Stimulated activated memory B cell treated with anti-CD40 and anti-IgM and Interleukin-4, amounts not matched to agents 10 μg/mL and 1 μg/mL and 100 μg/mL, for 72 hours (primary cell): Measurements from ENCODE around the gene ITGA7.

Source experiments
- ATAC-seq: fragments of 150-1000 bp; cut with Tn5 transposase; 2 replicates; pipeline ENCODE4 v1.10.0; 2021
- H3K27ac Mint-ChIP-seq: one replicate; pipeline ENCODE4 v1.8.0; 2022; ENCODE audit warnings: mild to moderate bottlenecking, mixed read lengths
- H3K27me3 Mint-ChIP-seq: one replicate; pipeline ENCODE4 v1.8.0; 2022; ENCODE audit warnings: mixed read lengths
- H3K36me3 Mint-ChIP-seq: one replicate; pipeline ENCODE4 v1.8.0; 2022; ENCODE audit warnings: mixed read lengths
- H3K4me1 Mint-ChIP-seq: one replicate; pipeline ENCODE4 v1.8.0; 2022; ENCODE audit warnings: mixed read lengths
- H3K4me3 Mint-ChIP-seq: one replicate; pipeline ENCODE4 v1.8.0; 2022; ENCODE audit warnings: mild to moderate bottlenecking, moderate library complexity, mixed read lengths
- H3K9me3 Mint-ChIP-seq: one replicate; pipeline ENCODE4 v1.8.0; 2022; ENCODE audit warnings: mixed read lengths

Gene ITGA7

DNA sequence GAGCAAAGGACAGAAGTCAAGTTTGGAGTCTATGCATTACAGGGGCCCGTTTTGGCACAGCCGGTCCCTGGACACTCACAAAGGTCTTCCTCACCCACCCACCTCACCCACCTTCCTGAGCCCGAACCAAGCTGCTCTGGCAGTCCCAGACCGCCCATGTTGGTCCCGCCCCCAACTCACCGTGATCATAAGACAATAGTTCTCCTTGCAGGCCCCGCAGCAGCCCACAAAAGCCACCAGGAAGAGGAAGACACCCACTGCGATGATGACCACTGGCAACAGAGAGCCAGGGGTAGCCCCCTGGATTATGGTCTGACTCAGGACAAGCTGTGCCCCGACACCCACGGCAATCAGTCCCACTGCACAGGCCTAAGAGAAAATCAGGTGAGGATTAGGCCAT lies 19.3 kb upstream of the ITGA7 start:
- H3K36me3 Mint-ChIP-seq, result peaks cover 15% of the 10 kb centered on the region
- H3K4me3 Mint-ChIP-seq, result peak overlapping the region; percentile 85
- ATAC-seq, result no peak
- no peaks in the 10 kb centered on the region for H3K9me3 Mint-ChIP-seq
- H3K27me3 Mint-ChIP-seq, result no peaks in the 10 kb centered on the region
- H3K27ac Mint-ChIP-seq, result peak overlapping the region; percentile 91
- H3K4me1 Mint-ChIP-seq, result peaks cover 46% of the 10 kb centered on the region

DNA sequence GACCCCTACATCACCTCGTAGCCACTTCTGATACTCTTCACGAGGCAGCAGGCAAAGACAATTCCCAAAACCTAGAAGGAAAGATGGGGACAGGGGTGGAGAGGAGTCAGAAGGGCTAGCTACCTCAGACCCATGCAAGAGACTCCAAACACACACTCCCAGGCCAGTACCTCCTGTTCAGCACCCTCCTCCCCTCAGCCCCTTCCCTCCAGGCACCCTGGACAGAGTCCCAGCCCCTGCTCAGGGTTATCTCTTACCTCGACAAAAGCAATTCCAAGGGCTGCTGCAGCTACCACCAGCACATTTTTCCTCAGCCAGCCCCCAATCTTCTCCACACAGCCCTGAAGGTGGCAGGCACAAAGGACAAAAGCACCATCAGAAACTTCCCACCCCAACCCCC lies 17.9 kb upstream of the ITGA7 start:
- H3K27ac Mint-ChIP-seq, result peak overlapping the region; percentile 28
- ATAC-seq, result no peak

DNA sequence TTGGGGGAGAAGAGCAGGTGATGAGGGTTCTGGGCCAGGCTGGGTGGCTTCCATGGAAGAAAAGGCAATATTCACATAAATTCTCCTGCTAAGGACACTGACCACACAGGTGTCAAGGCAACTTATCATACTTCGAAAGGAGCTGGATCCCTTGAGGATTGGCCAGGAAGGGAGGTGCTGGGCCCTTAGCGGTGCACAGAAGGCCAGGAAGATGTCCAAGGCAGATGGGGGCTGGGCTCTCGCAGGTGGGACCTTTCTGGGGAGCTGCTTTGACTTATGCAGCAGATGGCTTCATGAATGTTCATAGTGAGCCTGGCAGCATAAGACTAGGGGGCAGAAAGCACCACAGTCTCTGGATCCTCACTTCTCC lies 17.2 kb upstream of the ITGA7 start:
- Mint-ChIP-seq H3K27ac (no peak overlapping the region), H3K27me3 (no peaks in the 10 kb centered on the region), H3K36me3 (peaks cover 15% of the 10 kb centered on the region), H3K4me1 (peaks cover 37% of the 10 kb centered on the region), H3K4me3 (no peak overlapping the region), H3K9me3 (no peaks in the 10 kb centered on the region)
- ATAC-seq, result no peak

More for the DNA sequence above, 17.9 kb upstream of the ITGA7 start:
- Mint-ChIP-seq H3K4me3 (no peak overlapping the region), H3K9me3 (no peaks in the 10 kb centered on the region), H3K4me1 (peaks cover 43% of the 10 kb centered on the region), H3K27me3 (no peaks in the 10 kb centered on the region), H3K36me3 (peaks cover 15% of the 10 kb centered on the region)

DNA sequence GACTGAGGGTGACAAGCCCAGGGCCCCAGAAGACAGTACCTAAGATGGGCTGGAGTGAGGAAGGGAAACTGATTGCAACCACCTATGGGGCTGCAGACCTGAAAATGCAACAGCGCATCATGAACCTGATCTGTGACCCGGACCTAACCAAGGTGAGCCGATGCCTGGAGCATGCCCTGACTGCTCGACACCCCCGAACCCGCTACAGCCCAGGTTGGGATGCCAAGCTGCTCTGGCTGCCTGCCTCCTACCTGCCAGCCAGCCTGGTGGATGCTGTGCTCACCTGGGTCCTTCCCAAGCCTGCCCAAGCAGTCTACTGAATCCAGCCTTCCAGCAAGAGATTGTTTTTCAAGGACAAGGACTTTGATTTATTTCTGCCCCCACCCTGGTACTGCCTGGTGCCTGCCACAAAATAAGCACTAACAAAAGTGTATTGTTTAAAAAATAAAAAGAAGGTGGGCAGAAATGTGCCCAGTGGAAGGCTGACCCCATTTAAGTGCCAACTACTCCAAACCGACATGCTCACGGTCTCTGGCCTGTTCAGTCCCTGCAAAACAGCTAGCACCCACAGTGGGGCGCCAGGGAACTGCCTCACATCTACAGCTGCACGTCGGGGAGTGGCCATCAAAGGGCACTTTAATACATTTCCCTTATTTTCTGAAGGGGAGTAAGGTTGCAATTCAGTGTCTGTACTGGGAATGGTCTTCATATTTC lies 16.7 kb upstream of the ITGA7 start:
- peaks cover 15% of the 10 kb centered on the region for H3K36me3 Mint-ChIP-seq
- H3K27me3 Mint-ChIP-seq, result no peaks in the 10 kb centered on the region
- H3K27ac Mint-ChIP-seq, result no peak overlapping the region
- H3K4me3 Mint-ChIP-seq, result no peak overlapping the region
- ATAC-seq, result peak; percentile 38
- H3K9me3 Mint-ChIP-seq, result no peaks in the 10 kb centered on the region
- peaks cover 32% of the 10 kb centered on the region for H3K4me1 Mint-ChIP-seq

DNA sequence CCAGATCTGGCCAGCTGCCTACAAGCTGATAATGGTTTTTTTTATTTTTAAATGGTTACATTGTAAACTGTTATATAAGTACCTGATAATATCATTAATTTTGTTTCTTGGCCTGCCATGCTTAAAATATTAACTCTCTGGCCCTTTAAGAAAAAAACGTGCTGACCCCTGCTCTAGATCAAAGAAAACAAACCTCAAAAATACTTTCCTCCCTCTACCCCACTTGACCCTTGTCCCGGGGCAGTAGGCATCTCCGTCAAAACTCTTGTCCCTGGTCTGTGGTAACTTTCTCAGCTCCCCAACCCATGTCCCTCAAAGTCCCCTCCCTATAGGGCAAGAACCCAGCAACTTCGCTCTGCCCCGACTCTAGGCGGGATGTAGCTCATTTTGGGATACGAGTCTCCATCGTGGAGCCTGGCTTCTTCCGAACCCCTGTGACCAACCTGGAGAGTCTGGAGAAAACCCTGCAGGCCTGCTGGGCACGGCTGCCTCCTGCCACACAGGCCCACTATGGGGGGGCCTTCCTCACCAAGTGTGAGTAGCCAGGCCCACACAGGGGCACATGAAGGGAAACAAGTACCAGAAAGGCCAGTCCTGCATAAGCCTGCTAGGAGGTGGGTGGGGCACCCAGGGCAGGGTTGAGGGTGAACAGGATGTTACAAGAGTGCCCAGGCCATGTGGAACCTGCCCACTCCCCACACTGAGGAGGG lies 16.0 kb upstream of the ITGA7 start:
- H3K4me3 Mint-ChIP-seq, result no peak overlapping the region
- no peak for ATAC-seq
- H3K27me3 Mint-ChIP-seq, result no peaks in the 10 kb centered on the region
- H3K9me3 Mint-ChIP-seq, result no peaks in the 10 kb centered on the region
- H3K36me3 Mint-ChIP-seq, result peaks cover 15% of the 10 kb centered on the region
- peaks cover 36% of the 10 kb centered on the region for H3K4me1 Mint-ChIP-seq
- H3K27ac Mint-ChIP-seq, result no peak overlapping the region

DNA sequence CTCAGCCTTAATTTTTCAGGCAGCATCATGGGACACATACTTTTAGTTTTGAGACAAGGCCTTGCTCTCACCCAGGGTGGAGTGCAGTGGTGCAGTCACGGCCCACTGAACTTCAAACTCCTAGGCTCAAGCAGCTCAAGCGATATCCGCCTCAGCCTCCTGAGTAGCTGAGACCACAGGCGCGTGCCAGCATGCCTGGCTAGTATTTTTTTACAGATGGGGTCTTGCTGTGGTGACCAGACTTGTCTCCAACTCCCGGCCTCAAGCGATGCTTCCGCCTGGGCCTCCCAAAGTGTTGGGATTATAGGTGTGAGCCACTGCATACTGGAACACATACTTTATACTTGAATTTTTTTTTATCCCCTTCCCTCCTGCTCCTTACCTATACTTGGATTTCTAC lies 15.2 kb upstream of the ITGA7 start:
- Mint-ChIP-seq H3K27ac (no peak overlapping the region), H3K4me3 (no peak overlapping the region), H3K27me3 (no peaks in the 10 kb centered on the region), H3K4me1 (peaks cover 41% of the 10 kb centered on the region), H3K36me3 (peaks cover 15% of the 10 kb centered on the region), H3K9me3 (no peaks in the 10 kb centered on the region)
- no peak for ATAC-seq

DNA sequence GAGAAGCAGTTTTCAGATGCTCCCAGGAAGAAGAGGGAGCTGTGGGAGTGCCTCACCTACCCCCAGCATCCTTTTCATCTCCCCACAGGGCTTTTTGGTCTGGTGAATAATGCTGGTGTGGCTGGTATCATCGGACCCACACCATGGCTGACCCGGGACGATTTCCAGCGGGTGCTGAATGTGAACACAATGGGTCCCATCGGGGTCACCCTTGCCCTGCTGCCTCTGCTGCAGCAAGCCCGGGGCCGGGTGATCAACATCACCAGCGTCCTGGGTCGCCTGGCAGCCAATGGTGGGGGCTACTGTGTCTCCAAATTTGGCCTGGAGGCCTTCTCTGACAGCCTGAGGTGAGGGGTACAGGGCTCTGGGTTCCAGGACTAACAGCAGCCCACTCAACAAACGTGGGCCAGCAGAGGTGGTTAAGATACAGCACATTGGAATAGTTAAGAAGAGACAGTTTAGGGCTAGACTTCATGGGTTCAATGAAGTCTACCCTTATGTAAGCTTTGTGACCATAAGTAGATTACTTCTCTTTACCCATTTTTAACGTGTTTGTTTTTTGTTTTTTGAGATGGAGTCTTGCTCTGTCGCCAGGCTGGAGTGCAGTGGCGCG lies 14.0 kb upstream of the ITGA7 start:
- Mint-ChIP-seq H3K4me1 (peaks cover 41% of the 10 kb centered on the region), H3K36me3 (peaks cover 15% of the 10 kb centered on the region), H3K4me3 (no peak overlapping the region)

DNA sequence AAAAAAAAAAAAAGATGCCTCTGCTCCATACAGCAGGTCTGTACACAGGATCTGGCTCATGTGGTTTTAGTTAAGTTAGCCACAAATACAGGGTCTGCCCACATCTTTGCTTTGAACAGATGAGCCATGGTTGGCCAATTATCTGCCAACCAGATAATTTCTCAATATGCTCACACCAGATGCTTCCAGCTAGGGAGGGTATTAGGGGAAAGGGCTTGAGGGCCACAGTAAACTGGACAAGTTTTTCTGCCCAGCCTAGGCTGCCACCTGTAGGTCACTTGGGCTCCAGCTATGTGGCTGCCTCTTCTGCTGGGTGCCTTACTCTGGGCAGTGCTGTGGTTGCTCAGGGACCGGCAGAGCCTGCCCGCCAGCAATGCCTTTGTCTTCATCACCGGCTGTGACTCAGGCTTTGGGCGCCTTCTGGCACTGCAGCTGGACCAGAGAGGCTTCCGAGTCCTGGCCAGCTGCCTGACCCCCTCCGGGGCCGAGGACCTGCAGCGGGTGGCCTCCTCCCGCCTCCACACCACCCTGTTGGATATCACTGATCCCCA lies 13.3 kb upstream of the ITGA7 start:
- no peaks in the 10 kb centered on the region for H3K9me3 Mint-ChIP-seq
- no peaks in the 10 kb centered on the region for H3K27me3 Mint-ChIP-seq
- H3K4me1 Mint-ChIP-seq, result peaks cover 46% of the 10 kb centered on the region
- ATAC-seq, result no peak
- H3K27ac Mint-ChIP-seq, result no peak overlapping the region
- H3K4me3 Mint-ChIP-seq, result no peak overlapping the region
- H3K36me3 Mint-ChIP-seq, result peaks cover 14% of the 10 kb centered on the region

More for the DNA sequence above, 14.0 kb upstream of the ITGA7 start:
- no peak for ATAC-seq
- Mint-ChIP-seq H3K27ac (no peak overlapping the region), H3K9me3 (no peaks in the 10 kb centered on the region), H3K27me3 (no peaks in the 10 kb centered on the region)

DNA sequence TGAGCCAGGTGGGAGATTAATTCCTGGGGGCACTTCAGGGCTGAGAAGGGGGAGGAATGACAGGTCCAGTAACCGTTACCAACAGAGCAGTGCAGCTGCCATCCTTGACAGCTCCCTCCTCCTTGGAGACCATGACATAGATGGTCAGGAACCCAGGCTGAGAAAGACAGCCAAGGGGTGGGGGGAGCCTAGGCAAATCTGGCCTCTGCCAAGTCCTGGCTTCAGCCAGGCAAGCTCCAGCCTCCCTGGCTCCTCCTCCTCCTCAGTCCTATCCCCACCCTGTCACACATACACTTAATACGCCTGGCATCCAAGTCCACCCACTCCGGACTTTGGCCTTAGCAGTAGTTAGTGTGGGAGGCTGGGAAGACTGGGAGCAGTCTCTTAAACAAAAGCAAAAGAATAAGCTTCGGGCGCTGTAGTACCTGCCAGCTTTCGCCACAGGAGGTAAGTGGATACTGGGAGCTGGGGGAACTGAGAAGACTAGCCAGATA lies 12.4 kb upstream of the ITGA7 start, which contains the start of gene RDH5:
TSS of gene RDH5 (plus strand) at position 323 of the 494 bp plus-strand sequence. CDS start 792 bp downstream, outside the sequence.
- H3K36me3 Mint-ChIP-seq, result peaks cover 6% of the 10 kb centered on the region
- no peaks in the 10 kb centered on the region for H3K9me3 Mint-ChIP-seq
- H3K4me3 Mint-ChIP-seq, result no peak within 1 kb of the TSS
- no peaks in the 10 kb centered on the region for H3K27me3 Mint-ChIP-seq
- no peak within 1 kb of the TSS for H3K27ac Mint-ChIP-seq
- peaks cover 46% of the 10 kb centered on the region for H3K4me1 Mint-ChIP-seq
- ATAC-seq, result no peak

DNA sequence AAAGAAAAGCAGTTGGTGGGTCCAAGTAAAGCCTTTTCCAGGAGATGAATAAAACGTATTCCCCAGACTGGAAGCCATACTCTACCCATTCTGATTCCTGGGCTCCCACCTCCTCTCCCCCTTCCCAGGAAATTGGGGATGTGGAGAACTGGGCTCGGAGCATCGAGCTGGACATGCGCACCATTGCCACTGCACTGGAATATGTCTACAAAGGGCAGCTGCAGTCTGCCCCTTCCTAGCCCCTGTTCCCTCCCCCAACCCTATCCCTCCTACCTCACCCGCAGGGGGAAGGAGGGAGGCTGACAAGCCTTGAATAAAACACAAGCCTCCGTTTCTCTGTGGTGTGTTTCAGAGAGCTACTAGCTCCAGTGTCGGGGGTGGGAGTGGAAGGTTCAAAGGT lies 11.7 kb upstream of the ITGA7 start:
- H3K9me3 Mint-ChIP-seq, result no peaks in the 10 kb centered on the region
- H3K4me1 Mint-ChIP-seq, result peaks cover 38% of the 10 kb centered on the region
- H3K36me3 Mint-ChIP-seq, result no peaks in the 10 kb centered on the region
- H3K27me3 Mint-ChIP-seq, result no peaks in the 10 kb centered on the region
- ATAC-seq, result no peak
- H3K4me3 Mint-ChIP-seq, result no peak overlapping the region
- H3K27ac Mint-ChIP-seq, result no peak overlapping the region

DNA sequence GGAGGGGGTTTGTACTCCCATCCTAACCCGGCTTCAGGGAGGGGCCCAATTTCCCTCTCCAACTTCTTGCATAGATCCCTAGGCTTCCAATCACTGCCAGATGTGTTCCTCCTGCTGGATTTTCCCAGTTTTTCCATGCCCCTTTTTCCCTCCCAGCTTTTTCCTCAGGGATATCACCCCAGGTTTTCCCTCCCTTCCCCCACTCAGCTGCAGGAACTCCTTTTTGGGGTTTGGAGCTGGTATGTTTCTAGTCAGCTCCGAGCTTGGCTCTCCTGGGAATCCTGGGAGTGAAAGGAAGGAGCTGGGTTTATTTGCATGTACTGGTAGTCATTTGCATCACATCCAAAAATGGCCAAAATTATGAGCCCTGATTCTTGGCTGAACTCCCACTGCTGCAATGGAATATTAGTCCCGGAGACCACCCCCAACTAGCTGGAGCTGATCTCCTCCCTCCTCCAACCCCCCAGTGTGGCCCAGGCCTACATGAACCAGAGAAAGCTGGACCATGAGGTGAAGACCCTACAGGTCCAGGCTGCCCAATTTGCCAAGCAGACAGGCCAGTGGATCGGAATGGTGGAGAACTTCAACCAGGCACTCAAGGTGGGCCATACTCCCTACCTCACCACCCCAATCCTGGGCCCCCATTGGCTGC lies 11.0 kb upstream of the ITGA7 start:
- Mint-ChIP-seq H3K9me3 (no peaks in the 10 kb centered on the region), H3K4me1 (peaks cover 38% of the 10 kb centered on the region), H3K4me3 (no peak overlapping the region), H3K36me3 (no peaks in the 10 kb centered on the region), H3K27ac (peak overlapping the region; percentile 25), H3K27me3 (no peaks in the 10 kb centered on the region)
- ATAC-seq, result no peak

DNA sequence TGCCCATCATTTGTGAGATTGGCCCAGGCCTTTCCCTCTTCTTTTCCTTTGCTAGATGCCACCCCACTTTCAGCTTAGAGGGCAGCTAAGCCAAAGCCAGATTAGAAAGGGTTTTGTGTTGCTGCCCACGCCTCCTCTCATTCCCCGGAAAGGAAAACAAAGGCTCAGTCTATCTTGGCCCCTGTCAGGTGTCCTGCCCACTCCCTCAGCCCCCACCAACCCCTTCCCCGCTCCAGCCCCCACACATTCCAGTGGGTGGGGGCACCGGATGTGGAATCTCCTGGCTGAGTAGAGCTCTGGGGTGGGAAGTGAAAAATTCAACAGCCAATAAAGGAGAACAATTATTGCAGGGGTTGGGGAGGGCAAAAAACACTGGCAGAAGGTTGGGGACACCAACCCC lies 10.3 kb upstream of the ITGA7 start:
- peaks cover 38% of the 10 kb centered on the region for H3K4me1 Mint-ChIP-seq
- no peaks in the 10 kb centered on the region for H3K9me3 Mint-ChIP-seq
- no peak overlapping the region for H3K27ac Mint-ChIP-seq
- no peak for ATAC-seq
- no peaks in the 10 kb centered on the region for H3K36me3 Mint-ChIP-seq
- H3K4me3 Mint-ChIP-seq, result peak overlapping the region; percentile 88
- H3K27me3 Mint-ChIP-seq, result no peaks in the 10 kb centered on the region

DNA sequence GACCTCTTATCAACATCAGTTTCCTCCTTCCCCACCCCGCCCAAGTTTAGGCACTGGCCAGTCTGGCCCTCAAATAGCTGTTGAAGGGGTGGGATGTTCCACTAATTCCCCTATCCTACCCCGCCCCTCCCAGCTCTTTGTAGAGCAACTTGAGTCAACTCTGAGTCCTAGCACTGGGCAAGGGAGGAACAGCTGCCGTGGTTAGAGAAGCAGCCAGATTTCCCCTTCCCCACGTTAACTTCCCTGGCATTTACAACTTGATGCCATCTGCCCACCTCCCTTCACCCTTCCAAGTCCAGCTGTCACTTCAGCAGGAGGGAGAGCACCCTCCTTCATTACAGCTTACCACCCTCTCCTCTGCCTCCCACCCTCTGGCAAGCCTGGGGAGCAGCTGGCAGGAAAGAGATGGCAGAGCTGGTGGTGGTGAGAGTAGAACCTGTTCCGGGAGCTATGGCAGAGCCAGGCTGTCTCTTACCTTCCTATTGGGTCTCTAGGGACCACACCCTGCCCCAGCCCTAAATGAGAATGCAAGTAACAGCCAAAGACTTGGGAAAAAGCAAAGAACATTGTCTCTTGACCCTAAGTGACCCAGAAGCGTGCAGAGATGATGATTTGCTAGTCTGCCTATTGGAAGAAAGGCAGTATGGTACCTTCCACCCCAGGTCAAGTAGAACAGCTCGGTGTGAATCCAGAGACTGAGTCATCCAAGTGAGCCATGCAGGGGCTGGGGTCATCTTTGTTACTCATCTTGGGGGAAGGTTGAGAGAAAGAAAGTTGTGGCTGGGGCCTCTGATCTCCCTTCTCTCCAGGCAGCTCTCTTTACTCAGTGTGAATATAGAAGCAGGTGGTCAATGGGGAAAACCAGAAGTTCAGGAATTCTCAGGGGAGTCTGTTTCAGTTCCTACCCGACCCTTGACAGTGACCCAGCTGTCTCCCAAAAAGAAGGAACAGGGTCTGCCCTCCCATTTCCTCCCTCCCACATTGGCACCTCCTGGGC lies 9.6 kb upstream of the ITGA7 start:
- H3K9me3 Mint-ChIP-seq, result no peaks in the 10 kb centered on the region
- peaks cover 38% of the 10 kb centered on the region for H3K4me1 Mint-ChIP-seq
- no peak for ATAC-seq
- peak overlapping the region; percentile 88 for H3K4me3 Mint-ChIP-seq
- peak overlapping the region; percentile 91 for H3K27ac Mint-ChIP-seq
- no peaks in the 10 kb centered on the region for H3K27me3 Mint-ChIP-seq
- no peaks in the 10 kb centered on the region for H3K36me3 Mint-ChIP-seq

DNA sequence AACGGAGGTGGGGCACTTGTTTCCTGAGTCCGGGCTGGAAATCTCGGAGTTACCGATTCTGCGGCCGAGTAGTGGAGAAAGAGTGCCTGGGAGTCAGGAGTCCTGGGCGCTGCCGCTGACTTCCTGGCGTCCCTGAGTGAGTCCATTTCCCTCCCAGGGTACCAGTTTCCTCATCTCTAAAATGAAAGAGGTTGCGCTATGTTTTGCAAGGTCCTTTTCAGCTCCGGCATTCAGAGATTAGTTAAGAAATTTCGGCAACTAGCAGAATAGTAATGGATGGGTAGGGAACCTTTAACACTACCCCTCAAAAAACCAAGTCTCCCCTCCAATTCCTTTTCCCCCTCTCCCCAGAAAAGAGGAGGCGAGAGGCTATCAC lies 8.9 kb upstream of the ITGA7 start:
- H3K27me3 Mint-ChIP-seq, result no peaks in the 10 kb centered on the region
- ATAC-seq, result no peak
- peak overlapping the region; percentile 88 for H3K4me3 Mint-ChIP-seq
- no peaks in the 10 kb centered on the region for H3K9me3 Mint-ChIP-seq
- H3K27ac Mint-ChIP-seq, result peak overlapping the region; percentile 91
- H3K36me3 Mint-ChIP-seq, result no peaks in the 10 kb centered on the region
- H3K4me1 Mint-ChIP-seq, result peaks cover 38% of the 10 kb centered on the region
